Endothelial cell of umbilical vein (primary cell): ENCODE data around the gene CRYBG2. TPM values are rescaled to one million over a fixed set of nuclear protein-coding genes. Genes with fewer than 3 reads are reported as not detected.

ENCODE experiments used
- BruUV-seq: library from RNA; stranded (reverse); fragments of 400-500 nt; replicated peaks from 2 replicates; lab custom pipeline; 2021; lab: Mats Ljungman, UMichigan
- CTCF ChIA-PET: fragments of 300-600, 350-600 bp; sonication (Branson Sonifier 250); formaldehyde crosslinking; loops from one replicate; lab custom pipeline; 2021; ENCODE audit warnings: antibody characterized with exemption, inconsistent platforms; lab: Charles Lee
- POLR2A ChIA-PET: fragments of 300-600, 350-600 bp; sonication (Branson Sonifier 250); formaldehyde crosslinking; loops from one replicate; lab custom pipeline; 2021; ENCODE audit warnings: antibody characterized with exemption, inconsistent platforms; lab: Charles Lee
- DNase-seq: peaks from one replicate; pipeline ENCODE4 v3.0.0-alpha.2; 2011; ENCODE audit warnings: low read depth, low spot score
- FAIRE-seq: peaks from 2 replicates; lab custom pipeline; 2011; peaks lifted over from hg19 to GRCh38; lab: Jason Lieb, UNC
- H2AFZ ChIP-seq: 2 replicates; pipeline ENCODE4 v1.6.0; 2012; ENCODE audit warnings: low read depth, low read length, control low read depth, inconsistent platforms
- H3K27ac ChIP-seq: 2 replicates; pipeline ENCODE4 v1.5.1; 2011; ENCODE audit warnings: low read depth, mild to moderate bottlenecking, control low read depth, low read length, moderate library complexity; ENCODE audit not compliant: insufficient read depth
- H3K27me3 ChIP-seq, 2 experiments: 2 replicates each; pipeline versions ENCODE4 v1.6.0 to v1.6.1; 2011; ENCODE audit warnings: low read length in 2 of 2, mixed read lengths in 1 of 2; ENCODE audit not compliant: control insufficient read depth in 2 of 2, insufficient read depth in 2 of 2
- H3K36me3 ChIP-seq, 2 experiments: 2 replicates in 1 of 2; 3 replicates in 1 of 2; pipeline ENCODE4 v1.5.1; 2011; ENCODE audit warnings: low read length in 2 of 2, mild to moderate bottlenecking in 1 of 2, moderate library complexity in 1 of 2; ENCODE audit not compliant: control insufficient read depth in 2 of 2, insufficient read depth in 2 of 2; ENCODE audit errors: extremely low read depth in 1 of 2
- H3K4me1 ChIP-seq: 3 replicates; pipeline ENCODE4 v1.5.1; 2011; ENCODE audit warnings: mild to moderate bottlenecking, low read length; ENCODE audit not compliant: control insufficient read depth, insufficient read depth; ENCODE audit errors: extremely low read depth
- H3K4me2 ChIP-seq: 2 replicates; pipeline ENCODE4 v1.6.1; 2011; ENCODE audit warnings: low read length, control low read depth, mixed read lengths; ENCODE audit not compliant: insufficient read depth
- H3K4me3 ChIP-seq, 3 experiments: fragments of 200-600 bp in 1 of 3; sonication (generic), shearing (Covaris generic) in 1 of 3; replicated peaks in 1 of 3; 2 replicates each; pipeline ENCODE4 v1.5.1; 2011 to 2016; ENCODE audit warnings: control low read depth in 3 of 3, low read length in 3 of 3, mild to moderate bottlenecking in 2 of 3, inconsistent platforms in 1 of 3, low read depth in 1 of 3, moderate library complexity in 1 of 3; ENCODE audit not compliant: insufficient read depth in 1 of 3
- H3K79me2 ChIP-seq: 2 replicates; pipeline ENCODE4 v1.6.0; 2012; ENCODE audit warnings: low read length, inconsistent platforms; ENCODE audit not compliant: control insufficient read depth, insufficient read depth
- H3K9ac ChIP-seq: replicated peaks from 2 replicates; pipeline ENCODE3; 2011; ENCODE audit warnings: low read length, control low read depth; ENCODE audit not compliant: insufficient read depth; ENCODE audit errors: extremely low read depth
- H3K9me1 ChIP-seq: replicated peaks from 3 replicates; pipeline ENCODE4 v1.6.0; 2011; ENCODE audit warnings: mild to moderate bottlenecking, low read length; ENCODE audit not compliant: control insufficient read depth, insufficient read depth; ENCODE audit errors: extremely low read depth
- H3K9me3 ChIP-seq: replicated peaks from 2 replicates; pipeline ENCODE4 v1.5.1; 2012; ENCODE audit warnings: low read length, inconsistent platforms; ENCODE audit not compliant: control insufficient read depth, insufficient read depth
- H4K20me1 ChIP-seq: replicated peaks from 2 replicates; pipeline ENCODE3; 2011; ENCODE audit warnings: mild to moderate bottlenecking, low read length; ENCODE audit not compliant: control insufficient read depth, insufficient read depth; ENCODE audit errors: extremely low read depth
- EZH2 ChIP-seq: IDR thresholded peaks from 2 replicates; pipeline ENCODE4 v1.6.1; 2012; ENCODE audit warnings: borderline replicate concordance, low read depth, mild to moderate bottlenecking, moderate library complexity, low read length, inconsistent platforms; ENCODE audit not compliant: severe bottlenecking
- FOS ChIP-seq: IDR thresholded peaks from 2 replicates; pipeline ENCODE4 v1.6.1; 2011; ENCODE audit warnings: mild to moderate bottlenecking, low read length, moderate library complexity, borderline replicate concordance; ENCODE audit not compliant: insufficient read depth
- GATA2 ChIP-seq: IDR thresholded peaks from 2 replicates; pipeline ENCODE4 v1.7.0; 2011; ENCODE audit warnings: low read depth, mild to moderate bottlenecking, moderate library complexity, mixed read lengths, low read length; ENCODE audit not compliant: insufficient read length, insufficient read depth
- JUN ChIP-seq: IDR thresholded peaks from 2 replicates; pipeline ENCODE4 v1.6.1; 2011; ENCODE audit warnings: borderline replicate concordance, low read depth; ENCODE audit not compliant: insufficient read length, insufficient read depth
- MYC ChIP-seq: IDR thresholded peaks from one replicate; pipeline ENCODE4 v1.6.1; 2011; ENCODE audit warnings: mild to moderate bottlenecking, low read depth, low read length
- POLR2A ChIP-seq: IDR thresholded peaks from 2 replicates; pipeline ENCODE4 v1.6.1; 2012; ENCODE audit warnings: low read depth, mild to moderate bottlenecking, control low read depth, low read length
- POLR2AphosphoS5 ChIP-seq: IDR thresholded peaks from 2 replicates; pipeline ENCODE4 v1.6.1; 2012; ENCODE audit warnings: low read depth, mild to moderate bottlenecking, control low read depth, low read length, moderate library complexity; ENCODE audit not compliant: insufficient read depth
- dilution Hi-C: fragments of 300-500 bp; cut with MboI; formaldehyde crosslinking; loops from one replicate; pipeline ENCODE4 v1.15.0; 2019; ENCODE audit warnings: low sequenced_read_pairs; ENCODE audit not compliant: extremely low pct_ligation_motif_present
- intact Hi-C: fragments of 100-400 bp; cut with micrococcal nuclease; formaldehyde crosslinking; loops from one replicate; pipeline ENCODE4 v1.10.0; 2022
- polyA plus RNA-seq, 4 experiments: library from polyadenylated mRNA; depleted of rRNA in 3 of 4; stranded (reverse) in 3 of 4; unstranded in 1 of 4; fragments of >200 nt; gene quantifications; 2 replicates each; pipeline versions ENCODE4 v1.2.1 to v1.2.3, GENCODE V29; 2011 to 2012; ENCODE audit warnings: missing spikeins in 1 of 4
- total RNA-seq: library from RNA; stranded (reverse); gene quantifications from 2 replicates; pipeline ENCODE4 v1.2.3, GENCODE V29; 2021
- TF ChIP-seq, protein P1 (sequence below): IDR thresholded peaks from 2 replicates; pipeline ENCODE4 v1.6.1; 2011; ENCODE audit not compliant: insufficient read depth, insufficient read length
- TF ChIP-seq, protein P2 (sequence below), 2 donors: IDR thresholded peaks; 1 replicate in 1 of 2; 2 replicates in 1 of 2; pipeline ENCODE4 v1.5.1; 2011; ENCODE audit warnings: low read length in 2 of 2, mild to moderate bottlenecking in 2 of 2, moderate library complexity in 2 of 2, control low read depth in 1 of 2, inconsistent platforms in 1 of 2, low read depth in 1 of 2; ENCODE audit not compliant: insufficient read depth in 1 of 2; ENCODE audit errors: extremely low read depth in 1 of 2

Gene CRYBG2
- total and polyA plus RNA-seq, 2 donors (not counting 3 experiments of a cell fraction or from before 2014, with no cell fraction given): not detected

- no peak for TF ChIP-seq JUN
- TF ChIP-seq POLR2AphosphoS5: no peak
- TF ChIP-seq, protein P1, sequence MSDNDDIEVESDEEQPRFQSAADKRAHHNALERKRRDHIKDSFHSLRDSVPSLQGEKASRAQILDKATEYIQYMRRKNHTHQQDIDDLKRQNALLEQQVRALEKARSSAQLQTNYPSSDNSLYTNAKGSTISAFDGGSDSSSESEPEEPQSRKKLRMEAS: peak; percentile 15
- Histone ChIP-seq H3K36me3 (no peaks in the 10 kb centered on the region), H3K9me3 (no peaks in the 10 kb centered on the region), H4K20me1 (no peaks in the 10 kb centered on the region), H2AFZ (peak overlapping the region; percentile 92), H3K27ac (no peak overlapping the region), H3K4me3 (peak overlapping the region; percentile 29 to 46 (median 43)), H3K27me3 (peaks cover 1 to 4% of the 10 kb centered on the region in 2 experiments), H3K4me1 (peaks cover 7% of the 10 kb centered on the region), H3K9ac (no peak overlapping the region), H3K9me1 (no peaks in the 10 kb centered on the region), H3K79me2 (no peaks in the 10 kb centered on the region), H3K4me2 (peak overlapping the region; percentile 54)
- FAIRE-seq (no peak), DNase-seq (no peak)
- POLR2A ChIA-PET: no interaction called here
- CTCF ChIA-PET: interaction anchor here (1.0 to 1.3 kb wide), 2 partner anchors 22 to 81 kb away, joined by 3 read pairs; no protein-coding TSS in a partner anchor
- dilution Hi-C loops: no loop called here
- intact Hi-C loops: no loop called here
- BruUV-seq: no TSS peak
These were observed 17.3 kb downstream of the CRYBG2 start for GRCh38 chr1:26336477-26337205.

DNA sequence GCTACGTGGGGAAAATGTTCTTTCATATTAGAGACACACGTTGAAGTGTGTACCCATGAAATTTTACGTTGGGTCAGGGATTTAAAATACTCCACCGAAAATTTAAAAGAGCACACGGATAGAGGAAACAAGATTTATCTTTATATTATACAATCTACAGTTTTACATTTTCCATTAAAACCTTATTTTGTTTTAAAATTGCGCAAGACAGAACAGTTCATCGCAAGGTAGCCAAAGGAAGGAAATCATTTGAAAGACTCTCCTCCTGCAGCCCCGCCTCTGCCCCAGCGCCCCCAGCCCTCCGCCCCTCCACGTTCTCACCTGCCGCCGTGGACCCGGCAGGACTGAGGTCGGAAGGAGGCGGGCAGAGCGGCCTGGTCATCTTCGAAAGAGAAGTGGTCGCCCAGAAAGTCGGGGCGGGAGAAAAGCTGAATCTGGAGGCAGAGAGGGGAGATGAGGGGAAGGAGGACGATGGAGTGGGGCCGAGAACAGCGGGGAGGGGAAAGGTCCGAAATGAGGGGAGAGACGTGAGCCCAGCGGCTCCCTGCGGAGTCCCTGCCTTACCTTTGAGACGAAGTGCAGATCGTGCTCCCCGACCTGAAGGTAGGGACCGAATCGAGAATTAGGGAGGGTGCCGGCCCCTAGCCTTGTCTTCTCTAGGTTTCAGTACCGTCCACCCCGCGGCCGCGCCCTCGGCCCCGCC lies 18.0 kb downstream of the CRYBG2 start:
- Histone ChIP-seq H3K9me1 (no peaks in the 10 kb centered on the region), H3K4me1 (peaks cover 7% of the 10 kb centered on the region), H3K4me2 (peak overlapping the region; percentile 54), H2AFZ (peak overlapping the region; percentile 92), H3K27me3 (peaks cover 1 to 4% of the 10 kb centered on the region in 2 experiments), H4K20me1 (no peaks in the 10 kb centered on the region), H3K4me3 (peak overlapping the region; percentile 29 to 46 (median 43)), H3K9ac (no peak overlapping the region), H3K36me3 (no peaks in the 10 kb centered on the region), H3K9me3 (no peaks in the 10 kb centered on the region), H3K79me2 (no peaks in the 10 kb centered on the region), H3K27ac (no peak overlapping the region)
- CTCF ChIA-PET: interaction anchor here (1.0 to 1.7 kb wide), 4 partner anchors 23 to 81 kb away, joined by 3 to 5 read pairs (median 3); no protein-coding TSS in a partner anchor
- DNase-seq (no peak), FAIRE-seq (no peak)
- TF ChIP-seq EZH2 (no peak), GATA2 (no peak), FOS (no peak), JUN (no peak), POLR2A (no peak), MYC (no peak), POLR2AphosphoS5 (no peak)
- TF ChIP-seq, protein P2, sequence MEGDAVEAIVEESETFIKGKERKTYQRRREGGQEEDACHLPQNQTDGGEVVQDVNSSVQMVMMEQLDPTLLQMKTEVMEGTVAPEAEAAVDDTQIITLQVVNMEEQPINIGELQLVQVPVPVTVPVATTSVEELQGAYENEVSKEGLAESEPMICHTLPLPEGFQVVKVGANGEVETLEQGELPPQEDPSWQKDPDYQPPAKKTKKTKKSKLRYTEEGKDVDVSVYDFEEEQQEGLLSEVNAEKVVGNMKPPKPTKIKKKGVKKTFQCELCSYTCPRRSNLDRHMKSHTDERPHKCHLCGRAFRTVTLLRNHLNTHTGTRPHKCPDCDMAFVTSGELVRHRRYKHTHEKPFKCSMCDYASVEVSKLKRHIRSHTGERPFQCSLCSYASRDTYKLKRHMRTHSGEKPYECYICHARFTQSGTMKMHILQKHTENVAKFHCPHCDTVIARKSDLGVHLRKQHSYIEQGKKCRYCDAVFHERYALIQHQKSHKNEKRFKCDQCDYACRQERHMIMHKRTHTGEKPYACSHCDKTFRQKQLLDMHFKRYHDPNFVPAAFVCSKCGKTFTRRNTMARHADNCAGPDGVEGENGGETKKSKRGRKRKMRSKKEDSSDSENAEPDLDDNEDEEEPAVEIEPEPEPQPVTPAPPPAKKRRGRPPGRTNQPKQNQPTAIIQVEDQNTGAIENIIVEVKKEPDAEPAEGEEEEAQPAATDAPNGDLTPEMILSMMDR (IDR thresholded peaks at IDR 0.05; ENCODE audit: extremely low read depth in 1 of 2, insufficient read depth in 1 of 2, low read depth in 1 of 2, low read length in 2 of 2): no peak
- TF ChIP-seq, protein P1: no peak
- intact Hi-C loops (no loop called here), dilution Hi-C loops (no loop called here)
- BruUV-seq: no TSS peak
- POLR2A ChIA-PET: no interaction called here
